Measurements from ENCODE around the gene TMEM43. TPM values are rescaled to one million over a fixed set of nuclear protein-coding genes. Genes with fewer than 3 reads are reported as not detected.

The TMEM43 gene
- total RNA-seq, result 60.2 and 69.7 TPM in 2 replicates

DNA sequence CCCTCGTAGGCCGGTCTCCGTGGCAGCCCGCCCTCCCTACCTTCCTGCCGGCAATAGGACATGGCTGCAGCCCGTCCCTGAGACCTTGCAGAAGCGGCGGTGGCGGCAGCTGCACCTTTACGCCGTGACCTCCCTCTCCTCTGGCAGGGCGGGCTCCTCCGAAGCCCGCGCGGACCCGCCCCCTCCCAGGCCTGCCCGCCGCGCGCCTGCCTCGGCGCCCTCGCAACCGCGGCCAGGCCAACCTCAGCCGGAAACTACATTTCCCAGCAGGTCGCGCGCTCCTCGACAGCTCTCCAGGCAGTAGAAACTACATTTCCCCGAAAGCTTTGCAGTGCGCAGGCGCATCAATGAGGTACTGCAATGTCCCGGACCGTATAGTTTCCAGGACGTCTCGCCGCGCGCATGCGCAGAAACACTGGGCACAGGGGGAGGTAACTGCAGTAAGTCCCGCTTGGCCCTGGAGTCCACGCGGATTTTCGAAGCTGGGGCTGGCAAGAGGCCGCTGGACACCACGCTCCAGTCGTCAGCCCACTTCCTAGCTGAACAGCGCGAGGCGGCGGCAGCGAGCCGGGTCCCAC is at the start of gene TMEM43, which contains the start of gene CHCHD4:
Gene TMEM43 (plus strand): TSS at position 438 of the 578 bp plus-strand sequence. CDS start 142 bp downstream, outside the sequence.
Gene CHCHD4 (minus strand): TSS at position 256 of the 578 bp plus-strand sequence. CDS start 194 bp downstream, at position 62.

DNA sequence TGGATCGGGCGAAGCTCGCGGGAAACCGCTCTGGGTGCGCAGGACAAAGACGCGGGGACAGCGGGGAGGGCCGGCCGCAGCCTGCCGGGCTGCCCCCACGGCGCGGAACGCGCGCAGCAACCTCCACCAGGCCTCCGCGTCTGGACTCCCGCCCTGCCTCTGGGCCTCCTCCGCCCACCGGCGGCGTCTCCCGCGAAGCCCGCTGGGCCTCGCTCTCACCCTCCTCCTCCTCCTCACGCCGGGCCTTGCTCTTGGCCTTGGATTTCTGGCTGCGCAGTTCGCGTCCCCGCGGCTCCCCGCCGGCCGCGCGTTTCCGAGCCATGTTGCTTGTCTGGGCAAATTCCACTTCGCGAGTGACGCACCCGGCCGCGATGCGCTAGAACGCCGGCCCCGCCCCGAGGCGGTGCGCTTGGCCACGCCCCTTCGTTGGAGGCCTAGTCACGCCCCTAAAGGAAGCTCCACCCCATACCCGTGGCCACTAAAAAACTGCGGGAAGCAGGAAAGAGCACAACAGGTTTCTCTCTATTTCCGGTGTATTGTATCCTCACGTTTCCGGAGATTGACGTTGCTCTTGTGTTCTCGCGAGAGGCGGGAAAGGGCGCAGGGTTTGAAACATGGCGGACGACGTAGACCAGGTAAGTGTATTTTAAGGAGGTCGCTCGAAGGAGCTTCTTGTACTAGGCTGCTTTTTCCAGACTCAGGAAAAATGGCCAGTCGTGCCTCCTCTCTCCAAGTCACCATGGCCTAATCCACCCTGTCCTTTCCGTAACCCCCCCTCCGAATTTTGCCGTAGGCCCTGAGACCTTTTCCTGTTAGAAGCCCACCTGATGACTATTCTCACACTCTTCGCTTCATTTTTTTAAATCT is 53.6 kb downstream of the TMEM43 start, which contains the start of the genes LSM3 and XPC:
Gene LSM3 (plus strand): TSS at position 571 of the 867 bp plus-strand sequence. CDS start 44 bp downstream, at position 615.
Gene XPC (minus strand): TSS at position 355 of the 867 bp plus-strand sequence. CDS start 33 bp downstream, at position 322.

Other genes starting within 250 kb of the TMEM43 start
- not detected in 2 replicates for gene WNT7A, start 245.0 kb upstream of the TMEM43 start, total RNA-seq
- gene CHCHD4, start 182 bp upstream of the TMEM43 start, total RNA-seq, result 13.0 and 17.2 TPM in 2 replicates
- 28.6 and 39.5 TPM in 2 replicates for gene XPC, start 53.5 kb downstream of the TMEM43 start, total RNA-seq
- gene LSM3, start 53.8 kb downstream of the TMEM43 start, total RNA-seq, result 6.6 and 7.1 TPM in 2 replicates

Measured in dermis lymphatic vessel endothelial cell (primary cell).